Activated effector memory CD4-positive, alpha-beta T cell treated with anti-CD3 and anti-CD28 coated beads, Interleukin-2, amount 50 U/mL, for 16 hours (primary cell): ENCODE results near the gene C10orf95.

Source experiments
- DNase-seq: peaks from one replicate; pipeline ENCODE4 v3.0.0-alpha.2; 2020

C10orf95 gene

GRCh38 chr10:102400076-102400475 lies 51.3 kb downstream of the C10orf95 start:
- DNase-seq = no peak
